HL-60 (cell line): ENCODE results near the gene TRMT44.

Experiments
- DNase-seq, 2 experiments: peaks; one replicate each; pipeline ENCODE4 v3.0.0-alpha.2; 2010 to 2020; ENCODE audit warnings: low read depth in 1 of 2, low spot score in 1 of 2
- H3K27ac ChIP-seq: fragments of 250-450 bp; sonication (Bioruptor Pico); replicated peaks from 2 replicates; pipeline ENCODE4 v1.5.1; 2020; ENCODE audit warnings: mild to moderate bottlenecking, moderate library complexity
- H3K27me3 ChIP-seq: fragments of 250-450 bp; sonication (Bioruptor Pico); 2 replicates; pipeline ENCODE4 v1.5.1; 2021; ENCODE audit warnings: mild to moderate bottlenecking, moderate library complexity; ENCODE audit not compliant: insufficient read depth, poor library complexity, severe bottlenecking
- H3K4me3 ChIP-seq: replicated peaks from 2 replicates; pipeline ENCODE4 v1.5.1; 2011; ENCODE audit warnings: mild to moderate bottlenecking, control low read depth, low read length; ENCODE audit not compliant: insufficient read depth
- CTCF ChIP-seq: IDR thresholded peaks from one replicate; pipeline ENCODE4 v1.5.1; 2011; ENCODE audit warnings: low read length, control low read depth, inconsistent platforms; ENCODE audit not compliant: insufficient read depth
- GABPA ChIP-seq: IDR thresholded peaks from 2 replicates; pipeline ENCODE4 v1.6.1; 2012; ENCODE audit warnings: low read depth
- POLR2AphosphoS5 ChIP-seq: IDR thresholded peaks from 2 replicates; pipeline ENCODE4 v1.6.1; 2012; ENCODE audit warnings: low read depth
- REST ChIP-seq: IDR thresholded peaks from 2 replicates; pipeline ENCODE4 v1.6.1; 2012; ENCODE audit warnings: low read depth; ENCODE audit not compliant: insufficient replicate concordance
- SPI1 ChIP-seq: IDR thresholded peaks from 2 replicates; pipeline ENCODE4 v1.6.1; 2012; ENCODE audit warnings: low read depth, mild to moderate bottlenecking, borderline replicate concordance

TRMT44 gene

DNA sequence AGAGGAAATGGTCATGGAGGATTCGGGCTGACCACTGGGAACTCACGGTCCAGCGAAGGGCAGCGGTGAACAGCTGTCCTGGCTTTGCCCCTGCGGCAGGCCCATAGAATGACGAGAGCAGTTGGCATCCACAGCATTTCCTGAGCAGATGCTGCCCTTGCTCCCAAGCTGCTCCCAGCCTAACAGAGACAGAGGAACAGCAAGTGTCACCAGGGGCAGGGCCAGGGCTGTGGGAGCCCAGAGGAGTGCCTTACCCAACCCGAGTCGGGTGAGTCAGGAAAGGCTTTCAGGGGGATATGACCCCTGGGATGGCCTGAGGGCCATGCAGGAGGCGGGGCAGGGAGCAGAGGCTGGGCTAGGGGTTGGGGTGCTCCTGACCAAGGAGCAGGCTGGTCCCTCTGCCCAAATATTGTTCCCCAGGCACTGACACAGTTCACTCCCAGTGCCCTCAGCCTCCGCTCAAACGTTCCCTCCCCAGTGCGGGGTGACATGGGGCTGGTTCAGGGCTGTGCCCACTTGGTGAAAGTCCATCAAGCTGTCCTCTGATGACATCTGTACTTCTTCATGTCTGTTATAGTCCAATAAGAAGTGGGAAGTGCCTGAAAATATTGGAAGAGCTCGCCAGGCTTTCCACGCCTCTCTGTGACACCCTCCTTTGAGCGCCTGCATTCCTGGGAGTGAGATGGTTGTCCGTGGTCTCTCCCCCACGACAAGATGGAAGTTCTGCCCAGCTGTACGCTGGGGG, 74.9 kb downstream of the TRMT44 start:
- no peak for DNase-seq
- no peaks in the 10 kb centered on the region for H3K27me3 ChIP-seq
- no peak overlapping the region for H3K27ac ChIP-seq
- no peak overlapping the region for H3K4me3 ChIP-seq
- no peak for TF ChIP-seq REST

GRCh38 chr4:8516061-8516573, 75.5 kb downstream of the TRMT44 start:
- no peaks in the 10 kb centered on the region for H3K27me3 ChIP-seq
- DNase-seq = no peak
- no peak overlapping the region for H3K27ac ChIP-seq
- TF ChIP-seq GABPA = no peak
- no peak for TF ChIP-seq SPI1
- no peak for TF ChIP-seq REST
- no peak for TF ChIP-seq CTCF
- TF ChIP-seq POLR2AphosphoS5 = no peak
- H3K4me3 ChIP-seq = no peak overlapping the region

GRCh38 chr4:8516996-8517550, 76.5 kb downstream of the TRMT44 start:
- Histone ChIP-seq H3K27ac (no peak overlapping the region), H3K4me3 (no peak overlapping the region), H3K27me3 (no peaks in the 10 kb centered on the region)
- no peak for DNase-seq
- no peak for TF ChIP-seq GABPA
- no peak for TF ChIP-seq POLR2AphosphoS5
- no peak for TF ChIP-seq SPI1
- no peak for TF ChIP-seq CTCF
- no peak for TF ChIP-seq REST
